Loucy (cell line): ENCODE data around the gene CBX7.

Experiments used
- H2AFZ ChIP-seq: fragments of 200-600 bp; sonication (generic); 2 replicates; pipeline ENCODE4 v1.6.0; 2016; ENCODE audit warnings: antibody characterized with exemption, mild to moderate bottlenecking, low read length, moderate library complexity
- H3F3A ChIP-seq: fragments of 200-600 bp; 2 replicates; pipeline ENCODE4 v1.6.0; 2016; ENCODE audit warnings: antibody characterized with exemption, low read depth, mild to moderate bottlenecking
- H3K27me3 ChIP-seq: fragments of 200-600 bp; sonication (generic); 2 replicates; pipeline ENCODE4 v1.6.1; 2014; ENCODE audit warnings: low read length, mild to moderate bottlenecking; ENCODE audit not compliant: insufficient read depth, poor library complexity, severe bottlenecking
- H3K36me3 ChIP-seq: fragments of 200-600 bp; sonication (generic); 2 replicates; pipeline ENCODE4 v1.6.1; 2016; ENCODE audit warnings: low read length; ENCODE audit not compliant: insufficient read depth
- H3K4me1 ChIP-seq: fragments of 200-600 bp; sonication (generic); 2 replicates; pipeline ENCODE4 v1.5.1; 2014; ENCODE audit warnings: low read length, mild to moderate bottlenecking; ENCODE audit not compliant: insufficient read depth, poor library complexity, severe bottlenecking
- H3K4me2 ChIP-seq: fragments of 200-600 bp; sonication (generic); 2 replicates; pipeline ENCODE4 v1.6.0; 2014; ENCODE audit warnings: antibody characterized with exemption, low read length, low read depth, mild to moderate bottlenecking; ENCODE audit not compliant: poor library complexity, severe bottlenecking
- H3K4me3 ChIP-seq: fragments of 200-600 bp; sonication (generic); 2 replicates; pipeline ENCODE4 v1.5.1; 2014; ENCODE audit warnings: low read length, mild to moderate bottlenecking, mixed read lengths; ENCODE audit not compliant: poor library complexity, severe bottlenecking
- H3K79me2 ChIP-seq: fragments of 200-600 bp; sonication (generic); 2 replicates; pipeline ENCODE4 v1.6.1; 2014; ENCODE audit warnings: low read length; ENCODE audit not compliant: insufficient read depth
- H3K9ac ChIP-seq: fragments of 200-600 bp; sonication (generic); 2 replicates; pipeline ENCODE4 v1.6.0; 2014; ENCODE audit warnings: mild to moderate bottlenecking, low read depth, low read length, moderate library complexity; ENCODE audit not compliant: poor library complexity, severe bottlenecking
- H3K9me2 ChIP-seq: fragments of 200-600 bp; sonication (generic); replicated peaks from 2 replicates; pipeline ENCODE4 v1.6.1; 2016; ENCODE audit warnings: low read depth, low read length, mixed read lengths
- H3K9me3 ChIP-seq: fragments of 200-600 bp; sonication (generic); 2 replicates; pipeline ENCODE4 v1.6.1; 2014; ENCODE audit warnings: mild to moderate bottlenecking, antibody characterized with exemption, low read length, low read depth; ENCODE audit not compliant: insufficient read depth
- H4K20me1 ChIP-seq: fragments of 200-600 bp; sonication (generic); 2 replicates; pipeline ENCODE4 v1.6.0; 2014; ENCODE audit warnings: antibody characterized with exemption, low read length, mild to moderate bottlenecking; ENCODE audit not compliant: insufficient read depth, poor library complexity, severe bottlenecking
- EZH2phosphoT487 ChIP-seq: fragments of 200-600 bp; IDR thresholded peaks from 2 replicates; pipeline ENCODE4 v1.6.1; 2018; ENCODE audit warnings: antibody characterized with exemption, mild to moderate bottlenecking, moderate library complexity, borderline replicate concordance
- TF ChIP-seq, protein P1 (sequence below): fragments of 200-600 bp; sonication (generic); conservative IDR thresholded peaks from 2 replicates; pipeline ENCODE4 v1.5.1; 2014; ENCODE audit warnings: mild to moderate bottlenecking, antibody characterized with exemption, low read length

Gene CBX7

DNA sequence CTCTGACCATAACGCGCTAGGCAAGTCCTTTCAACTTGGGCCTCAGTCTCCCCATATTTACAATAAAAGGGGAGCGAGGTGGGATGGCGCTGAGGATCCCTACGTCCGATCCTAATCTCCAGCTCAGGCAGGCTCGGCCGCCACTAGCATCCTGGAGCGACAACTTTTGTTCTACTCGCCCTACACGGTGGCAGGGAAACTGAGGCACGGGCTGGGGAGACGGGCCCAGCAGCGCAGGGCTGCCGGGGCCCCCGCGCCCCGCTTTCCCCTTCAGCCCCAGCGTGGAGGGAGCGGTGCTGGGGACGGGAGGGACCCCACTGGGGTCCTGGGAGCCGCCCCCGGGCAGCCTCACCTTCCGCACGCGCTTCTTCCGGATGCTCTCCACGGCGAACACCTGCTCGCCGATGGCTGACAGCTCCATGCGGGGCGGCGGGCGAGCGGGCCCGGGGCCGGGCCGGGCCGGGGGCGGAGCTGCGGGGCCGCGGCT lies 413 bp downstream of the CBX7 start:
- Histone ChIP-seq H2AFZ (no peak overlapping the region), H3K36me3 (no peaks in the 10 kb centered on the region), H3F3A (no peaks in the 10 kb centered on the region; the same call in 1 of the 2 replicates), H3K4me3 (peak overlapping the region; percentile 79), H3K4me2 (peak overlapping the region; percentile 61), H3K4me1 (peaks cover 5% of the 10 kb centered on the region), H3K9me3 (no peaks in the 10 kb centered on the region), H3K9ac (peak overlapping the region; percentile 54), H3K27me3 (no peaks in the 10 kb centered on the region), H3K9me2 (no peaks in the 10 kb centered on the region), H3K79me2 (no peaks in the 10 kb centered on the region), H4K20me1 (no peaks in the 10 kb centered on the region)
- TF ChIP-seq, protein P1, sequence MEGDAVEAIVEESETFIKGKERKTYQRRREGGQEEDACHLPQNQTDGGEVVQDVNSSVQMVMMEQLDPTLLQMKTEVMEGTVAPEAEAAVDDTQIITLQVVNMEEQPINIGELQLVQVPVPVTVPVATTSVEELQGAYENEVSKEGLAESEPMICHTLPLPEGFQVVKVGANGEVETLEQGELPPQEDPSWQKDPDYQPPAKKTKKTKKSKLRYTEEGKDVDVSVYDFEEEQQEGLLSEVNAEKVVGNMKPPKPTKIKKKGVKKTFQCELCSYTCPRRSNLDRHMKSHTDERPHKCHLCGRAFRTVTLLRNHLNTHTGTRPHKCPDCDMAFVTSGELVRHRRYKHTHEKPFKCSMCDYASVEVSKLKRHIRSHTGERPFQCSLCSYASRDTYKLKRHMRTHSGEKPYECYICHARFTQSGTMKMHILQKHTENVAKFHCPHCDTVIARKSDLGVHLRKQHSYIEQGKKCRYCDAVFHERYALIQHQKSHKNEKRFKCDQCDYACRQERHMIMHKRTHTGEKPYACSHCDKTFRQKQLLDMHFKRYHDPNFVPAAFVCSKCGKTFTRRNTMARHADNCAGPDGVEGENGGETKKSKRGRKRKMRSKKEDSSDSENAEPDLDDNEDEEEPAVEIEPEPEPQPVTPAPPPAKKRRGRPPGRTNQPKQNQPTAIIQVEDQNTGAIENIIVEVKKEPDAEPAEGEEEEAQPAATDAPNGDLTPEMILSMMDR = no peak
- TF ChIP-seq EZH2phosphoT487 = no peak

DNA sequence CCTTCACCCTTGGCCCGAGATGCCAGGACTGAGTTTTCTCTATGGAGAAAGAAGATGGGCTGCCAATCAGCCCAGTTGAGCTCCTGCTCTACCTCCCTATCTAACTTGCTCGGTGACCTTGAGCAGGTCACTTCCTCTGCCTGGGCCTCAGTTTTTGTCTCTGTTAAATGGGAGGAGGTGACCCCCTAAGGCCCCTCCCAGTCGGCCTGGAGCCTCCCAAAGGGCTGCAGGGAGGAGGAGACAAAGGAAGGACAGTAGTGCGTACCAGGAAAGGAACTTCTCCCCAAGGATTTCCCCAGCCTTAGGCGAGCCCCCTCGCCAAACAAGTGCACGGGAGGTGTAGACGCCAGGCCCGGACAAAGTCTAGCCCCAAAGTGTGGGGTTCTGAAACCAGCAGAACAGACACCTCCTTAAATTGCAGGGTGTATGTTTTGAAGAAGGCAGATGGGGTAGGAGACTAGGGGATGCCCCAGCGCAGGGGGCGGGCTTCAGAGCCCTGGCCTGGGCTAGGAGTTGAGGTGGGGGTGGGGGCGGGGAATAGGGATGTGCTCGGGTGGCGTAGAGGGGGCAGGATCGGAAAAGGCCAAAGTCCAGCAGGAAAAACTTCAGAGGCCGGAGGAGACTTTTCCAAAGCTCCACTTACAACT lies 1.0 kb downstream of the CBX7 start:
- H3K36me3 ChIP-seq = no peaks in the 10 kb centered on the region
- peak overlapping the region; percentile 61 for H3K4me2 ChIP-seq
- no peak overlapping the region for H2AFZ ChIP-seq

DNA sequence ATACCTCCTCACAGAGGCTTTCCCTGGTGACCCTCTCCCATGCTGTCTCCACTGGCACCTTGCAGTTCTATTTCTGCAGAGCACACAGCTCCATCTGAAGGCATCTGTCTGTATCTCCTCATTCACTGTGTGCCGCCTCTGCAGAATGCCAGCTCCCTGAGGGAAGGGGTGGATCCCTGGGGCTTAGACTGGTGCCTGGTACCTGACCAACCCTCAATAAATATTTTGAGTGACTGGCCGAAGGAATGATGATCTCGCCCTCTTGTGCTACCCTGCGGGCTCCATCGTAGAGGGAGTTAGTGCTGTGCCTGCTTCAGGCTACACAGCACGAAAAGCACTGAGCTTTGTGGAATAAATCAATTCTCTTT lies 1.6 kb downstream of the CBX7 start:
- Histone ChIP-seq H3K4me1 (peaks cover 9% of the 10 kb centered on the region), H2AFZ (no peak overlapping the region), H3K79me2 (no peaks in the 10 kb centered on the region), H3K4me2 (peak overlapping the region; percentile 61), H3K27me3 (no peaks in the 10 kb centered on the region), H3K9me2 (no peaks in the 10 kb centered on the region), H3K9ac (no peak overlapping the region), H4K20me1 (no peaks in the 10 kb centered on the region), H3K4me3 (no peak overlapping the region), H3F3A (no peaks in the 10 kb centered on the region; the same call in 1 of the 2 replicates), H3K9me3 (no peaks in the 10 kb centered on the region), H3K36me3 (no peaks in the 10 kb centered on the region)
- TF ChIP-seq, protein P1 = peak; percentile 16; the same call in 1 of the 2 replicates
- TF ChIP-seq EZH2phosphoT487 = no peak

More for the DNA sequence above, 1.0 kb downstream of the CBX7 start:
- H3F3A ChIP-seq = no peaks in the 10 kb centered on the region; the same call in 1 of the 2 replicates
- H3K9me3 ChIP-seq = no peaks in the 10 kb centered on the region
- no peaks in the 10 kb centered on the region for H4K20me1 ChIP-seq
- no peaks in the 10 kb centered on the region for H3K27me3 ChIP-seq
- H3K79me2 ChIP-seq = no peaks in the 10 kb centered on the region
- H3K9me2 ChIP-seq = no peaks in the 10 kb centered on the region
- peak overlapping the region; percentile 54 for H3K9ac ChIP-seq
- peak overlapping the region; percentile 79 for H3K4me3 ChIP-seq
- peaks cover 5% of the 10 kb centered on the region for H3K4me1 ChIP-seq
- no peak for TF ChIP-seq EZH2phosphoT487
- TF ChIP-seq, protein P1 = no peak
